WERI-Rb-1 (cell line): ENCODE results near the gene TIMM17A.
"Not testable (repeated sequence)": the region's sequence is repeated elsewhere in the genome, so short reads cannot be mapped to it uniquely, and the experiment has no call there.

Source experiments
- DNase-seq: peaks from one replicate; pipeline ENCODE4 v3.0.0-alpha.2; 2020
- H3K27ac ChIP-seq: fragments of 250-450 bp; sonication (Bioruptor Pico); 2 replicates; pipeline ENCODE4 v1.5.1; 2020; ENCODE audit warnings: mild to moderate bottlenecking, moderate library complexity
- H3K27me3 ChIP-seq: fragments of 250-450 bp; sonication (Bioruptor Pico); 2 replicates; pipeline ENCODE4 v1.5.1; 2021; ENCODE audit warnings: mild to moderate bottlenecking, low read depth, moderate library complexity; ENCODE audit not compliant: insufficient read depth, severe bottlenecking
- H3K36me3 ChIP-seq: fragments of 250-450 bp; sonication (Bioruptor Pico); 2 replicates; pipeline ENCODE4 v1.5.1; 2020; ENCODE audit warnings: mild to moderate bottlenecking, moderate library complexity
- H3K4me3 ChIP-seq: 2 replicates; pipeline ENCODE4 v1.5.1; 2011; ENCODE audit warnings: low read depth, mild to moderate bottlenecking, control low read depth, low read length
- H3K9me3 ChIP-seq: fragments of 250-450 bp; sonication (Bioruptor Pico); 2 replicates; pipeline ENCODE4 v1.5.1; 2021; ENCODE audit warnings: mild to moderate bottlenecking, moderate library complexity; ENCODE audit not compliant: severe bottlenecking
- TF ChIP-seq, protein P1 (sequence below): IDR thresholded peaks from 2 replicates; pipeline ENCODE4 v1.5.1; 2011; ENCODE audit warnings: low read depth, mild to moderate bottlenecking, control low read depth, inconsistent platforms, low read length

Gene TIMM17A

DNA sequence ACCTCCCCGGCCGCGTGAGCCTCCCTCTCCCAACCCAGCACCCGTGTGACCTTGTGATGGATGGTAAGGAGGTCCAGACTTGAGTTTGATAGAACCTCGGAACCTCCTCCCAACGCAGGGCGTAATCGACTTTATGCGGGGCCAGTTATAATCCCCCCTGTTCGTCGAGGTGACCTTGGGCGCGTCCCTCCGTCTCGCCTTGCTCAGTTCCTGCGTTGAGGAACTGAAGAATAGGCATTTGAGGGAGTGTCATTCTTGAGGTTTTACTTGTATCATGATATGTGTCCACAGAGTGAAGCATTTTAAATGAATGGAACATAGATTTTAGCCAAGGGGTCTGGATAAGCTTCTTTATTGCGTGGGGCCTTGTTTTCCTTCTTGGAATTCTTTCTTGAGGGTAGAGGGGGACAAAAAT is 433 bp downstream of the TIMM17A start:
- no peak for DNase-seq
- TF ChIP-seq, protein P1, sequence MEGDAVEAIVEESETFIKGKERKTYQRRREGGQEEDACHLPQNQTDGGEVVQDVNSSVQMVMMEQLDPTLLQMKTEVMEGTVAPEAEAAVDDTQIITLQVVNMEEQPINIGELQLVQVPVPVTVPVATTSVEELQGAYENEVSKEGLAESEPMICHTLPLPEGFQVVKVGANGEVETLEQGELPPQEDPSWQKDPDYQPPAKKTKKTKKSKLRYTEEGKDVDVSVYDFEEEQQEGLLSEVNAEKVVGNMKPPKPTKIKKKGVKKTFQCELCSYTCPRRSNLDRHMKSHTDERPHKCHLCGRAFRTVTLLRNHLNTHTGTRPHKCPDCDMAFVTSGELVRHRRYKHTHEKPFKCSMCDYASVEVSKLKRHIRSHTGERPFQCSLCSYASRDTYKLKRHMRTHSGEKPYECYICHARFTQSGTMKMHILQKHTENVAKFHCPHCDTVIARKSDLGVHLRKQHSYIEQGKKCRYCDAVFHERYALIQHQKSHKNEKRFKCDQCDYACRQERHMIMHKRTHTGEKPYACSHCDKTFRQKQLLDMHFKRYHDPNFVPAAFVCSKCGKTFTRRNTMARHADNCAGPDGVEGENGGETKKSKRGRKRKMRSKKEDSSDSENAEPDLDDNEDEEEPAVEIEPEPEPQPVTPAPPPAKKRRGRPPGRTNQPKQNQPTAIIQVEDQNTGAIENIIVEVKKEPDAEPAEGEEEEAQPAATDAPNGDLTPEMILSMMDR, result no peak
- Histone ChIP-seq H3K27me3 (no peaks in the 10 kb centered on the region), H3K27ac (peak overlapping the region; percentile 85), H3K4me3 (peak overlapping the region; percentile 88), H3K36me3 (peaks cover 43% of the 10 kb centered on the region), H3K9me3 (no peaks in the 10 kb centered on the region)

DNA sequence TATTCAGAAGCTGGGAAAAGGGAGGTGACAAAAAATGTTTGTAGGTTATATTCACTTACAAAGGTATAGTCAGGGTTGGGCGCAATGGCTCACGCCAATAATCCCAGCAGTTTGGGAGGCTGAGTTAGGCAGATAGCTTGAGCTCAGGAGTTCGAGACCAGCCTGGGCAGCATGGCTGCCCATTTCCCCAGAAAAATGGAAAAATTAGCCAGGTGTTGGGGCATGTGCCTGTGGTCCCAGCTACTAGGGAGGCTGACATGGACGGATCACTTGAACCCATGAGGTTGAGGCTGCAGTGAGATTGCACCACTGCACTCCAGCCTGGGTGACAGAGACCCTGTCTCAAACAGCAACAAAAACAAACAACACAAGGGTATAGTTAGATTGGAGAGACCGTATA is 3.0 kb downstream of the TIMM17A start:
- H3K9me3 ChIP-seq, result no peaks in the 10 kb centered on the region
- H3K4me3 ChIP-seq, result no peak overlapping the region
- TF ChIP-seq, protein P1, result no peak
- no peak for DNase-seq
- H3K27me3 ChIP-seq, result no peaks in the 10 kb centered on the region
- no peak overlapping the region for H3K27ac ChIP-seq
- peaks cover 69% of the 10 kb centered on the region for H3K36me3 ChIP-seq

DNA sequence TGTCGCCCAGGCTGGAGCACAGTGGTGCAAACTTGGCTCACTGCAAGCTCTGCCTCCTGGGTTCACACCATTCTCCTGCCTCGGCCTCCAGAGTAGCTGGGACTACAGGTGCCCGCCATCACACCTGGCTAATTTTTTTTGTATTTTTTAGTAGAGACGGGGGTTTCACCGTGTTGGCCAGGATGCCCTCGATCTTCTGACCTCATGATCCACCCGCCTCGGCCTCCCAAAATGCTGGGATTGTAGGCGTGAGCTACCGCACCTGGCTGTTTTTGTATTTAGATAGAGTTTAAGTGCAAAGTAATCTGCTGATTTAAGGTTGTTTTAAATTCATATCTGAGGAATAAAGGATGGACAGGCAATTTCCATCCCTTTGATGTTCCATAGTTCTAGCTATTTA is 7.1 kb downstream of the TIMM17A start:
- not testable (repeated sequence) for DNase-seq, H3K27ac ChIP-seq, H3K4me3 ChIP-seq, H3K27me3 ChIP-seq, H3K9me3 ChIP-seq
- peaks cover 95% of the 10 kb centered on the region for H3K36me3 ChIP-seq

GRCh38 chr1:201964261-201964660 is 9.0 kb downstream of the TIMM17A start:
- Histone ChIP-seq H3K27me3 (no peaks in the 10 kb centered on the region), H3K36me3 (peaks cover 93% of the 10 kb centered on the region)

DNA sequence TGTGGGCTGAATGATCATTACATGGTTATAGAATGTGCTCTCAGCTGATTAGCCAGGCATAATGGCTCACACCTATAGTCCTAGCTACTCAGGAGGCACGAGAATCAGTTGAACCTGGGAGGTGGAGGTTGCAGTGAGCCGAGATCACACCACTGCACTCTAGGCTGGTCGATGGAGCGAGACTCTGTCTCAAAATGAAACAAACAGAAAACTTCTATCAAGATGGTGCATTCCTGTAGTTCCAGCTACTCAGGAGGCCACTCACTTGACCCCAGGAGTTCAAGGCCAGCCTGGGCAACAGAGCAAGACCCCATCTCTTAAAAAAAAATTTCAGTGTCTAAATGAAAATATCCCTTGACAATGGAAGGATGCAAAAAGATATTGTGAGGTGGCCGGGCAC is 10.9 kb downstream of the TIMM17A start:
- TF ChIP-seq, protein P1, result no peak
- DNase-seq, result no peak
- Histone ChIP-seq H3K36me3 (peaks cover 91% of the 10 kb centered on the region), H3K27me3 (no peaks in the 10 kb centered on the region), H3K4me3 (no peak overlapping the region), H3K9me3 (no peaks in the 10 kb centered on the region), H3K27ac (no peak overlapping the region)

More at GRCh38 chr1:201964261-201964660, 9.0 kb downstream of the TIMM17A start:
- Histone ChIP-seq H3K27ac (no peak overlapping the region), H3K9me3 (no peaks in the 10 kb centered on the region), H3K4me3 (no peak overlapping the region)
- TF ChIP-seq, protein P1, result no peak
- DNase-seq, result no peak

- TF ChIP-seq, protein P1, result no peak
- Histone ChIP-seq H3K9me3 (no peaks in the 10 kb centered on the region), H3K27ac (no peak overlapping the region), H3K4me3 (no peak overlapping the region), H3K27me3 (no peaks in the 10 kb centered on the region), H3K36me3 (peaks cover 73% of the 10 kb centered on the region)
- DNase-seq, result peak; percentile 10
Observed at GRCh38 chr1:201968202-201968925, 13.1 kb downstream of the TIMM17A start.
